Fibroblast of skin of left biceps (primary cell): ENCODE results near the gene TSR2.
"Not testable (repeated sequence)": the region's sequence is repeated elsewhere in the genome, so short reads cannot be mapped to it uniquely, and the experiment has no call there.

Experiments used
- DNase-seq, 2 experiments: peaks; one replicate each; pipeline ENCODE4 v3.0.0-alpha.2; 2013; ENCODE audit warnings: low read depth in 2 of 2

TSR2 gene

GRCh38 chrX:54473993-54474859, 34.0 kb downstream of the TSR2 start:
- DNase-seq, result no peak

GRCh38 chrX:54479136-54480111, 39.2 kb downstream of the TSR2 start:
- DNase-seq, result no peak

- DNase-seq, result no peak
Measured at GRCh38 chrX:54482839-54483593, 42.8 kb downstream of the TSR2 start.

- no peak for DNase-seq
Measured at GRCh38 chrX:54483946-54484345, 43.7 kb downstream of the TSR2 start.

- DNase-seq, result no peak
Measured at GRCh38 chrX:54484666-54485065, 44.5 kb downstream of the TSR2 start.

GRCh38 chrX:54489819-54490218, 49.6 kb downstream of the TSR2 start:
- not testable (repeated sequence) for DNase-seq

- no peak for DNase-seq
Measured at GRCh38 chrX:54492340-54492739, 52.1 kb downstream of the TSR2 start.

GRCh38 chrX:54494166-54494988, 54.2 kb downstream of the TSR2 start:
- DNase-seq, result no peak
